ENCODE results near the gene CASK.

DNA sequence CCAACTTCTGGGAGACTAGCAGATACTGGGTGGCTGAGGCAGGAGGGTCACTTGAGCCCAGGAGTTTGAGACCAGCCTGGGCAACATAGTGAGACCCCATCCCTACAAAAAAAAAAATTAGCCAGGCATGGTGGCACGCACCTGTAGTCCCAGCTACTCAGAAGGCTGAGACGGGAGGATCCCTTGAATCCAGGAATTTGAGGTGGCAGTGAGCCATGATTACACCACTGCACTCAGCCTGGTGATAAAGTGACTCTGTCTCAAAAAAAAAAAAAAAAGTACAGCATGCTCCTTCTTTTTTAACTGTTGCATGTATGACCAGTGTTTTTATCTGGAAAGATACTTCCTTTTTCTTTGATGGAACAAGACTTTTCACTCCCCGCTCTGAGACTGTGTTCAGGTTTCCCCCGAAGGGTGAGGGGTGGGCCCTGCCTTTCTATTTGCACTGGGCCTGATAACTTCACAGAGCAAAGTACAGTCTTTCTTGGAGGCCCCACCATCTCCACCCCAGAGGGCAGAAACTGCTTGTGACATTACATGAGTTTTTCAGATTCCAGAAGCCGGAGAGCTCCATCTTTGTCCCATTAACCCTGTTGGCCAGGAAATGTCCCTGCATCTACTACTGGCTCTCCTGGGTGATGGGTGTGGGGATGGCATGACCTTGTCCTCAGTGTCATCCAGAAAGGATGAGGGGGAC, 441.1 kb downstream of the CASK start:
- TF ChIP-seq POLR2A (IDR thresholded peaks at IDR 0.05) (no peak), EP300 (IDR thresholded peaks at IDR 0.05) (no peak), POLR2AphosphoS5 (IDR thresholded peaks at IDR 0.05) (no peak)
- TF ChIP-seq, protein P1, sequence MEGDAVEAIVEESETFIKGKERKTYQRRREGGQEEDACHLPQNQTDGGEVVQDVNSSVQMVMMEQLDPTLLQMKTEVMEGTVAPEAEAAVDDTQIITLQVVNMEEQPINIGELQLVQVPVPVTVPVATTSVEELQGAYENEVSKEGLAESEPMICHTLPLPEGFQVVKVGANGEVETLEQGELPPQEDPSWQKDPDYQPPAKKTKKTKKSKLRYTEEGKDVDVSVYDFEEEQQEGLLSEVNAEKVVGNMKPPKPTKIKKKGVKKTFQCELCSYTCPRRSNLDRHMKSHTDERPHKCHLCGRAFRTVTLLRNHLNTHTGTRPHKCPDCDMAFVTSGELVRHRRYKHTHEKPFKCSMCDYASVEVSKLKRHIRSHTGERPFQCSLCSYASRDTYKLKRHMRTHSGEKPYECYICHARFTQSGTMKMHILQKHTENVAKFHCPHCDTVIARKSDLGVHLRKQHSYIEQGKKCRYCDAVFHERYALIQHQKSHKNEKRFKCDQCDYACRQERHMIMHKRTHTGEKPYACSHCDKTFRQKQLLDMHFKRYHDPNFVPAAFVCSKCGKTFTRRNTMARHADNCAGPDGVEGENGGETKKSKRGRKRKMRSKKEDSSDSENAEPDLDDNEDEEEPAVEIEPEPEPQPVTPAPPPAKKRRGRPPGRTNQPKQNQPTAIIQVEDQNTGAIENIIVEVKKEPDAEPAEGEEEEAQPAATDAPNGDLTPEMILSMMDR (IDR thresholded peaks at IDR 0.05) = no peak

Data from sigmoid colon (tissue), 4 donors.